Kidney (tissue), 14 donors: ENCODE measurements around the gene CSNK1G1. TPM values are rescaled to one million over a fixed set of nuclear protein-coding genes. Genes with fewer than 3 reads are reported as not detected.

Source experiments
- DNase-seq, 5 donors: peaks; one replicate each; pipeline ENCODE4 v3.0.0-alpha.2; 2013 to 2020
- FAIRE-seq: peaks from 2 replicates; lab custom pipeline; 2012; peaks lifted over from hg19 to GRCh38; lab: Jason Lieb, UNC
- H3K27ac ChIP-seq, 2 donors: one replicate each; pipeline ENCODE4 v1.7.0; 2013; ENCODE audit warnings: low read depth in 2 of 2, low read length in 2 of 2, inconsistent platforms in 1 of 2
- H3K27me3 ChIP-seq: one replicate; pipeline ENCODE4 v1.7.1; 2013; ENCODE audit warnings: low read length, inconsistent platforms; ENCODE audit not compliant: control insufficient read depth, insufficient read depth
- H3K36me3 ChIP-seq, 3 donors: one replicate each; pipeline versions ENCODE4 v1.7.0 to v1.7.1; 2013; ENCODE audit warnings: low read length in 3 of 3, control low read depth in 1 of 3, inconsistent platforms in 1 of 3; ENCODE audit not compliant: insufficient read depth in 3 of 3, control insufficient read depth in 2 of 3
- H3K4me1 ChIP-seq, 3 donors: one replicate each; pipeline versions ENCODE4 v1.7.0 to v1.7.1; 2013; ENCODE audit warnings: low read length in 3 of 3, inconsistent platforms in 1 of 3, low read depth in 1 of 3; ENCODE audit not compliant: control insufficient read depth in 2 of 3, insufficient read depth in 2 of 3
- H3K4me3 ChIP-seq, 3 donors: one replicate each; pipeline versions ENCODE4 v1.7.0 to v1.8.1; 2013; ENCODE audit warnings: low read length in 3 of 3, control low read depth in 1 of 3, inconsistent platforms in 1 of 3
- H3K9ac ChIP-seq, 3 donors: one replicate each; pipeline versions ENCODE4 v1.7.0 to v1.7.1; 2013; ENCODE audit warnings: low read length in 3 of 3, control low read depth in 1 of 3, inconsistent platforms in 1 of 3
- H3K9me3 ChIP-seq, 3 donors: one replicate each; pipeline versions ENCODE4 v1.7.0 to v1.7.1; 2013; ENCODE audit warnings: low read length in 3 of 3, control low read depth in 1 of 3, inconsistent platforms in 1 of 3; ENCODE audit not compliant: control insufficient read depth in 2 of 3, insufficient read depth in 1 of 3
- CTCF ChIP-seq: IDR thresholded peaks from 3 replicates; pipeline ENCODE4 v1.5.1; 2012; ENCODE audit warnings: mild to moderate bottlenecking, moderate library complexity, borderline replicate concordance; ENCODE audit not compliant: insufficient read depth; ENCODE audit errors: extremely low read depth
- intact Hi-C: fragments of 100-400 bp; cut with DNase I; formaldehyde crosslinking; loops from one replicate; pipeline ENCODE4 v1.11.1; 2022
- polyA plus RNA-seq: library from polyadenylated mRNA; stranded (reverse); fragments of 350-450 nt; fragmentation: Illumina TruSeq; extraction: RNeasy Lipid Tissue Mini Kit (QIAGEN cat#74804); gene quantifications from one replicate; pipeline ENCODE4 v1.2.3, GENCODE V29; 2014; ENCODE audit warnings: low read depth, low replicate concordance; ENCODE audit not compliant: insufficient read depth
- total RNA-seq: library from RNA; stranded (reverse); fragmentation: NEBNext Ultra II Directional; extraction: Animal tissue kit (Norgen Biotek cat#: 25700); gene quantifications from one replicate; pipeline ENCODE4 v1.2.1, GENCODE V29; 2021
- donor health status: control.
- donor health status: control.
- donor health status: control.
- donor health status: control.
- donor health status: control.
- donor health status: DM: yes; HTN: yes; CAD: no.
- donor health status: Normal renal cell carcinoma (clear cell type).

Gene CSNK1G1
- total and polyA plus RNA-seq, 2 donors from 2014 or later, result 5.0 to 25.8 TPM

- Histone ChIP-seq H3K36me3 (peaks cover 2 to 10% (median 4%) of the 10 kb centered on the region in 3 donors), H3K4me3 (no peak overlapping the region), H3K27me3 (no peaks in the 10 kb centered on the region), H3K4me1 (no peaks in the 10 kb centered on the region), H3K27ac (no peak overlapping the region), H3K9me3 (no peaks in the 10 kb centered on the region), H3K9ac (no peak overlapping the region)
- intact Hi-C loops, result no loop called here
- TF ChIP-seq CTCF, result no peak
- DNase-seq, result peak in 3 of 5 donors; percentile 32 to 51 (median 42)
- no peak for FAIRE-seq
Observed at GRCh38 chr15:64180235-64180824, 175.6 kb downstream of the CSNK1G1 start.

- Histone ChIP-seq H3K27me3 (no peaks in the 10 kb centered on the region), H3K4me3 (no peak overlapping the region), H3K36me3 (peaks cover 0 to 4% (median 3%) of the 10 kb centered on the region in 3 donors), H3K27ac (no peak overlapping the region), H3K9ac (no peak overlapping the region), H3K4me1 (peaks cover 6 to 26% (median 16%) of the 10 kb centered on the region in 3 donors), H3K9me3 (no peaks in the 10 kb centered on the region)
- DNase-seq (no peak), FAIRE-seq (no peak)
- no peak for TF ChIP-seq CTCF
- intact Hi-C loops, result no loop called here
Observed at GRCh38 chr15:64166102-64166890, 189.7 kb downstream of the CSNK1G1 start.

DNA sequence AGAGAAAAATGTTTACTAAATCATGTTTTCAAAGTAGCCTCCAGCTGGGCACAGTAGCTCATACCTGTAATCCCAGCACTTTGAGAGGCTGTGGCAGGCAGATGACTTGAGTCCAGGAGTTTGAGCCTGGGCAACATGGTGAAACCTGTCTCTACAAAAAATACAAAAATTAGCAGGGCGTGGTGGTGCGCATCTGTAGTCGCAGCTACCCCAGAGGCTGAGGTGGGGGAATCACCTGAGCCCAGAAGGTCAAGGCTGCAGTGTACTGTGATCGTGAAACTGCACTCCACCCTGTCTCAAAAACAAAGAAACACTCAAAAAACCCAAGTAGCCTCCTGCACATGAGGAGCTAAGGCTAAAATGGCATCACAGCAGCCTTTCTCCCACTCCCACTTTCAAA is 191.5 kb downstream of the CSNK1G1 start:
- no peak for TF ChIP-seq CTCF
- Histone ChIP-seq H3K9me3 (no peaks in the 10 kb centered on the region), H3K27me3 (no peaks in the 10 kb centered on the region), H3K9ac (no peak overlapping the region), H3K36me3 (peaks cover 5 to 10% (median 9%) of the 10 kb centered on the region in 3 donors), H3K27ac (peak overlapping the region; percentile 79 to 83), H3K4me3 (peak overlapping the region in 1 of 3 donors; percentile 77), H3K4me1 (peaks cover 6 to 26% (median 20%) of the 10 kb centered on the region in 3 donors)
- DNase-seq (no peak), FAIRE-seq (no peak)
- intact Hi-C loops, result no loop called here
